ENCODE results near the gene ADD2.
"Not testable (repeated sequence)": the region's sequence is repeated elsewhere in the genome, so short reads cannot be mapped to it uniquely, and the experiment has no call there.

The ADD2 gene

GRCh38 chr2:70670626-70671025, 97.4 kb downstream of the ADD2 start:
- no peak for DNase-seq

GRCh38 chr2:70670202-70670601, 97.8 kb downstream of the ADD2 start:
- no peak for DNase-seq

GRCh38 chr2:70668911-70669310, 99.1 kb downstream of the ADD2 start:
- DNase-seq: no peak

- DNase-seq: no peak
These were observed 99.6 kb downstream of the ADD2 start for GRCh38 chr2:70668432-70668831.

- no peak for DNase-seq
These were observed 103.5 kb downstream of the ADD2 start for GRCh38 chr2:70664525-70664924.

GRCh38 chr2:70663411-70663810, 104.6 kb downstream of the ADD2 start:
- no peak for DNase-seq

GRCh38 chr2:70659551-70659950, 108.4 kb downstream of the ADD2 start:
- no peak for DNase-seq

GRCh38 chr2:70658476-70658875, 109.5 kb downstream of the ADD2 start:
- DNase-seq: no peak

- DNase-seq: no peak
These were observed 110.8 kb downstream of the ADD2 start for GRCh38 chr2:70657246-70657645.

GRCh38 chr2:70656421-70657010, 111.5 kb downstream of the ADD2 start:
- DNase-seq: no peak

GRCh38 chr2:70655786-70656185, 112.2 kb downstream of the ADD2 start:
- DNase-seq: no peak

GRCh38 chr2:70655211-70655610, 112.8 kb downstream of the ADD2 start:
- DNase-seq: not testable (repeated sequence)

GRCh38 chr2:70651727-70652126, 116.3 kb downstream of the ADD2 start:
- DNase-seq: no peak

GRCh38 chr2:70651014-70651413, 117.0 kb downstream of the ADD2 start:
- DNase-seq: no peak

GRCh38 chr2:70648961-70649360, 119.0 kb downstream of the ADD2 start:
- DNase-seq: no peak

- peak; percentile 27 to 53 (median 45) for DNase-seq
These were observed 120.0 kb downstream of the ADD2 start for GRCh38 chr2:70647873-70648481.

- DNase-seq: no peak
These were observed 121.6 kb downstream of the ADD2 start for GRCh38 chr2:70646420-70646818.

- no peak for DNase-seq
These were observed 122.1 kb downstream of the ADD2 start for GRCh38 chr2:70645733-70646419.

- DNase-seq: no peak
These were observed 124.3 kb downstream of the ADD2 start for GRCh38 chr2:70643715-70644114.

GRCh38 chr2:70641263-70641784, 126.7 kb downstream of the ADD2 start:
- DNase-seq: no peak

GRCh38 chr2:70639841-70640436, 128.1 kb downstream of the ADD2 start:
- no peak for DNase-seq

- no peak for DNase-seq
These were observed 129.4 kb downstream of the ADD2 start for GRCh38 chr2:70638561-70638960.

GRCh38 chr2:70633508-70633907, 134.5 kb downstream of the ADD2 start:
- no peak for DNase-seq

- no peak for DNase-seq
These were observed 135.0 kb downstream of the ADD2 start for GRCh38 chr2:70632966-70633365.

Measured in activated CD4-positive, CD25-positive, alpha-beta regulatory T cell (primary cell).